ENCODE measurements around the gene S100A3.

The S100A3 gene

DNA sequence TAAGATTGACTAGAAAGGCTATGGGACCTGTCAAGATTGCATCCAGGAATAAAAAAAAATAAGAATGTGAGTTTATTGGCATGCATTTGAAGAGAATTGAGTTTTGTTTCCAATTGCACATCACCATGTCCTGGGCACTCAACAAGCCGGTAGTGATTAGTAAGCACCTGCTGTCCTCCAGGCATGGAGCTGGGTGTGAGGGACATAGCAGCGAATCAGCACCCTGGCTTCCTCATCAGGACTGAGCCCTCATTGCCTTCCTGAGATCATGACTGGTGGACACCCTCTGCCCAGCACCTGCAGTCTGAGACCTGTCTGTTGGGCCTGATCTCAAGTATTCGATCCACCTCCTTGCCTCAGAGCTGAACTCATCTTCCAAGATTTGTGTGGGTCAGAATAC is 40.0 kb downstream of the S100A3 start:
- peaks cover 6% of the 10 kb centered on the region for H3K4me1 Mint-ChIP-seq
- no peak overlapping the region for H3K4me3 Mint-ChIP-seq
- H3K27ac Mint-ChIP-seq: no peak overlapping the region
- H3K27me3 Mint-ChIP-seq: peaks cover 4% of the 10 kb centered on the region
- no peak for DNase-seq (ENCODE audit: low spot score in 2 of 2)
- H3K36me3 Mint-ChIP-seq: no peaks in the 10 kb centered on the region
- H3K9me3 Mint-ChIP-seq: no peaks in the 10 kb centered on the region
- no peak for ATAC-seq (ENCODE audit: low read depth)

DNA sequence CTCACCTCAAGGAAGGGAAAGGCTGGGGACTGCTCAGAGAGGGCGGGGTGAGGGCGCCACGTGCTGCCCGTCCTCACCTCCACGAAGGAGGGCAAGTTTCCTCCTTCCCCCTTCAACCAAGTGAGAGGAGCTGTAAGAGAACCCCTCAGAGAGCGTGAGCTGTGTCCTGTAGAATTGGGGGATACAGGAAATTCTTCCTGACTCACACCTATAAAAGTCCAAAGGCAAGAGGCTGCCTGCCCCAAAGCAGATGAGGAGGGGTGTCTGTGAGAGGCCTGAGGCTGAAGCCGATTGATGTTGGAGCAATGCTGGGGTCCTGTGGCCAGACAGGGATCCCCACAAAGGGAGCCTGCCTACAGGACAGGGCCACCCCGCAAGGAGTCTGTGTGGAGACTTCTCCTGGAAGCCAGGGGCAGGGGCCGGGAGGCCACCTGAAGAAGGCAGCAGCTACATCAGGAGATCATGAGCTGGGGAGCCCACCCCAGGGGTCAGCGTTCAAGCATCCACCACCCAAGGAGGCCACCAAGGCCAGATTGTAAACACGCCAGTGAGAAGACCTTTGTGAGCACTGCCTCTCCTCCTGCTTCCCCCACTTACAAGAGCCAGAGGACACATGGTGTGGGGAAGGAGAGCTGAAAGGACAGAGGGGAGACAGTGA is 41.0 kb downstream of the S100A3 start:
- Mint-ChIP-seq H3K4me3 (no peak overlapping the region), H3K27me3 (peaks cover 4% of the 10 kb centered on the region), H3K9me3 (no peaks in the 10 kb centered on the region), H3K36me3 (no peaks in the 10 kb centered on the region), H3K4me1 (peaks cover 6% of the 10 kb centered on the region), H3K27ac (no peak overlapping the region)
- ATAC-seq (ENCODE audit: low read depth) (no peak), DNase-seq (ENCODE audit: low spot score in 2 of 2) (no peak)

DNA sequence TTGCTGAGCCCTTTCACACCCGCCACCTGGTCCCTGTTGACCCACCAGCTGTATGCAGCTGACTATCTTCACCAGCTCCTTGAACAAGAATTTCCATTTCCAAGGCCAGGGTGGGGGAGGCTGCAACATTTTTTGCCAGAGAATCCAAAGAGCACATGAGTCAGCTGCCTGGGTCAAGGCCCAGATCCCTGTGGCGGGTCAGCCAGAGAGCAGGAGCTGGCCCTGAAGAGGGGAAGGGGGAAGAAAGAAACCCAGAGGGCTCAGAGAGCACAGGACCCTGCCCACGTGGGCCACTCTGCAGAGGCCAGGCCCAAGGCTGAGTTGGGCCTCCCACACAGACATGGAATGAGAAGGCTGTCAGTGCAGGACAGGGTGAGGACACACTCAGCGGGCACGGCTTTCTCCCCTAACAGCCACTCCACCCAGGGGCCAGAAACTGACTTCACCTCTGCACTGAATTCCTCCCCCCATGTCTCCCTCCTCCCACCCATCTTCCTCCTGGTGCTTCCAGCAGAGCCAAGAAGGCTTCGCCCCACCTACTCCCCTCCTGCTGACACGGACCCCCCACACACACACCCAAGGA is 42.1 kb downstream of the S100A3 start:
- Mint-ChIP-seq H3K4me3 (no peak overlapping the region), H3K27ac (no peak overlapping the region), H3K4me1 (peaks cover 6% of the 10 kb centered on the region), H3K27me3 (peaks cover 2% of the 10 kb centered on the region), H3K36me3 (no peaks in the 10 kb centered on the region), H3K9me3 (no peaks in the 10 kb centered on the region)
- ATAC-seq (ENCODE audit: low read depth): no peak
- no peak for DNase-seq (ENCODE audit: low spot score in 2 of 2)

DNA sequence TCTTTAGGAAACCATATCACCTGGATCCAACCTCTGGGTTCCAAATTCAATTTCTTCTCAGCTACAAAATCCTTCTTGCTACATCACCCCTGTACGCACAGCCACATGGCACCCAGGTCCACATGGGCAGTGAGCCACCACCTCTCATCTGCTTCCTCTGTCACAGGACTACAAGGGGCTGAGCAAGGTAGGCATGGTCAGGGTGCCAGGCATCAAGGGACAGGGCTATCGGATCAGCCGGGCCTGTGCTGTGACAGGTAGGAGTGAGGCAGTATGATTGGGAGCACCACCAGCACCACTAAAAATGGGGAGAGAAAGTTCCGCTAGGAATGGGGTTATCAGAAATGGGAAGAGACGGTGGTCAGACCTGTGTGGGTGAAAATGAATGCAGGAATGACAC is 42.7 kb downstream of the S100A3 start:
- H3K9me3 Mint-ChIP-seq: no peaks in the 10 kb centered on the region
- H3K4me1 Mint-ChIP-seq: peaks cover 6% of the 10 kb centered on the region
- peaks cover 3% of the 10 kb centered on the region for H3K27me3 Mint-ChIP-seq
- H3K27ac Mint-ChIP-seq: no peak overlapping the region
- DNase-seq (ENCODE audit: low spot score in 2 of 2) (no peak), ATAC-seq (ENCODE audit: low read depth) (no peak)
- H3K36me3 Mint-ChIP-seq: no peaks in the 10 kb centered on the region
- H3K4me3 Mint-ChIP-seq: no peak overlapping the region

DNA sequence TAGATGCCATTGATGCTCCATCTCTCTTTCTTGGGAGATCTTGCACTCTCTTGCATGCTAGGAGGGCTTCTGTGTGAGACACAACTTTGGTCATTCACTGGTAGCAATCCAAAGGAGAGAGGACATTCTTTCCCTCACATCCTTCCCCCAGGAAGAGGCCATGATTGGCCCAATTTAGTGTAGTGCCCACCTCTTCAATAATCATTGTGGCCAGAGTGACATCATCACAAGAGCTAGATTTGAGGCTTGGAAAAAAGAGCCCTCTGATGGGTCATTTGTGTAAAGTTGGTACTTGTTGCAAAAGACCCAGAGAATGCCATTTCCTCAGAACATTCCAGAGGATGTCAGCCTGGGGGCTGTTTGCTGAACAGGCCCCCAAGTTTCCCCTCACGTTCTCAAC is 43.5 kb downstream of the S100A3 start:
- Mint-ChIP-seq H3K27ac (no peak overlapping the region), H3K27me3 (peaks cover 3% of the 10 kb centered on the region), H3K4me1 (peaks cover under 1% of the 10 kb centered on the region), H3K9me3 (no peaks in the 10 kb centered on the region), H3K4me3 (no peak overlapping the region), H3K36me3 (no peaks in the 10 kb centered on the region)
- no peak for DNase-seq (ENCODE audit: low spot score in 2 of 2)
- no peak for ATAC-seq (ENCODE audit: low read depth)

DNA sequence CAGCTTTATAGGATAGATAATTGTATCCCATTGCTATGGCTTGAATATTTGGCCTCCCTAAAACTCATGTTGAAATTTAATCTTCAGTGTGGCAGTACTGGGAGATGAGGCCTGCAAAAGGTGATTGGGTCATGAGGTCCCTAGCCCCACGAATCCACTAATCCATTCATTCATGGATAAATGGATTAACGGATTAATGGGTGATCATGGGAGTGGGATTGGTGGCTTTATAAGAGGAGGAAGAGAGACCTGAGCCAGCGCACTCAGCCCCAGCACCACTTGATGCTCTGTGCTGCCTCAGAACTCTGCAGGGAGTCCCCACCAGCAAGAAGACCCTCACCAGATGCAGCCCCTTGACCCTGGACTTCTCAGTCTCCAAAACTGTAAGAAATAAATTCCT is 45.3 kb downstream of the S100A3 start:
- no peaks in the 10 kb centered on the region for H3K9me3 Mint-ChIP-seq
- H3K27ac Mint-ChIP-seq: no peak overlapping the region
- no peak overlapping the region for H3K4me3 Mint-ChIP-seq
- peaks cover 8% of the 10 kb centered on the region for H3K27me3 Mint-ChIP-seq
- ATAC-seq (ENCODE audit: low read depth): no peak
- H3K4me1 Mint-ChIP-seq: no peaks in the 10 kb centered on the region
- DNase-seq (ENCODE audit: low spot score in 2 of 2): no peak
- H3K36me3 Mint-ChIP-seq: no peaks in the 10 kb centered on the region

DNA sequence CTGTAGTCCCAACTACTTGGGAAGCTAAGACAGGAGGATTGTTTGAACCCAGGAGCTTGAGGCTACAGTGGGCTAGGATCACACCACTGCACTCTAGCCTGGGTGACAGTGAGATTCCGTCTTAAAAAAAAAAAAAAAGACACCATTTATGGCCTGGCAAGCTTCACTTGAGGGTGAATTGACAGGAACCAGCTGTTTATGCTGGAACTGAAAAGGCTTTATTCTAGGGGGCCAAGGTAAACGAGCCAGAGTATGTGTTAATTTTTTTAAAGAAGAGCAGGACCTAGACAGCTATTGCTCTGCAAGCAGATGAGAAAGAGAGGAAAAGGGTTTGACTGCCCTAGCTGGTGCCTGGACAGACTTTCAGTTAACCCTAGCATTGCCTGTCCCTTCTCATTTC is 50.3 kb downstream of the S100A3 start:
- Mint-ChIP-seq H3K27me3 (peaks cover 12% of the 10 kb centered on the region), H3K9me3 (no peaks in the 10 kb centered on the region), H3K4me1 (peaks cover 9% of the 10 kb centered on the region), H3K27ac (no peak overlapping the region), H3K36me3 (no peaks in the 10 kb centered on the region), H3K4me3 (no peak overlapping the region)
- no peak for ATAC-seq (ENCODE audit: low read depth)
- no peak for DNase-seq (ENCODE audit: low spot score in 2 of 2)

All from memory B cell (primary cell).